ENCODE data around the gene VEPH1.

DNA sequence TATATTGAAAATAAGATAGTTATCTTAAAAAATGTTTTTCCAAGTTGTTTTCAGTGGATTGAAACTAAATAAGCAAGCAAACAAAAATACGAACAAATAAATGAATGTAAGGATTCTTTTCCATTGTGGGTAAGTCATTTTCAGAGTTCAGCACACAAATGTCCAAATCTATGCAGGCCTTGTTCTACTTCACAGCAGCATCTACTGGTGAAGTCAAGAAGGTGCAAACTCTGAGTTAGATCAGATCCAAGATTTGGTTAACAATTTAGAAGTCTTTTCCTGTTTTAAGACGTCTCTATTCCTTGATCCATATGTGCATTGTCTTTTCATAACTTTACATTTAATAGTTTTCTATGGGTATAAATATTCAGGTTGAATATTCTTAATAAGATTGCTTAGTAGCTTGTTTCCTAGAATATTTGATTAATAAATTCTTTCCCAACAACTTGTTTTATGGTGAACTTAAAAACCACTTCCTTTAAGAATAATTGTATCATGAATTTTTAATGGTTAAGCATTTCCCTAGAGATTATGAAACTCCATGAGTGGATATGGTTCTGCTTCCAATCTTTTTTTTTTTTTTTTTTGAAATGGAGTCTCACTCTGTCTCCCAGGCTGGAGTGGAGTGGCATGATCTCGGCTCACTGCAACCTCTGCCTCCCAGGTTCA lies 56.1 kb downstream of the VEPH1 start:
- TF ChIP-seq CTCF (conservative IDR thresholded peaks at IDR 0.05 in 1 of 2, IDR thresholded peaks at IDR 0.05 in 1 of 2; ENCODE audit: extremely low read depth in 1 of 2, insufficient read depth in 1 of 2, low read depth in 1 of 2, low read length in 2 of 2) = peak; percentile 48 to 70
- TF ChIP-seq EZH2 (IDR thresholded peaks at IDR 0.05; ENCODE audit: borderline replicate concordance, low read length) = no peak
